ENCODE data around the gene CCDC27.

- TF ChIP-seq POLR2A (IDR thresholded peaks at IDR 0.05) = no peak
- no peak for TF ChIP-seq CTCF (IDR thresholded peaks at IDR 0.05)
These were observed 46.8 kb upstream of the CCDC27 start for GRCh38 chr1:3705341-3705950.
